Measurements from ENCODE around the gene KCTD21.

The KCTD21 gene

DNA sequence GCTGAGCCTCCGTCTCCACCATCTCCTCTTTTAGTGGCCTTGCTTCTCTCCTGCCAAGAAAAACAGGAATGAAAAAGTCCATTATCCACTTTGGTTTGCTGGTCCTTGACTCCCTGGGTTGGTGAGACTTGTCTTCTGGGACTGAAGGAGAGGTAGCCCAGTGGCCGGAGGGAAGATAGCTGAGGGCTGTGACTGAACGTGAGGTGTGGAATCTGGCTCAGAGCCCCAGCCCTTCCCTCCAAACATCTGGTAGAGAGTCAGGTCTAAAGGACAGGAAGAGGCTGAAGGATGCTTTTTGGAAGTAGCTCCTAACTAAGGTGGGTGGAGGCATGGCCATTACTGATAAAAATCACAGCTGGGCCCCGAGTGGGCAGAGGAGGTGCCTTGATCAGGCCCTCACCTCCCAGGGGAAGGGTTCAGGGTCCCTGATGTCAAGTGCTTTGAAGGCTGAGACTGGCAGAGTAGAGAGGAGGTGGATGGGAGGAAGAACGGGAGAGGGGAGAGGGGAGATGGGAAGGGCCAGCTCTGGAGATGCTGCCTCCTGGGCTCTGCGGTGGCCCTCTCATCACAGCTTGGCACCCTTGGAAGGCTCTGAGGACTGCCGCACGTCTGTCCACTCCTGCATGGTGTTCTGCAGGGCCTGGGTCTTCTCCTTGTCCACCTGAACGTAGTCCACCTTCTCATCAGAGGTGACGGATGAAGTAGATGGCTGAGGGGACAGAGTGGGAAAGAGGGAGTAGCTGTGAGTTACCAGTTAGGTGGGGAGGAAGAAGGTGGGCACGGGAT is 30.5 kb upstream of the KCTD21 start:
- no peaks in the 10 kb centered on the region; the same call in 1 of the 2 replicates for H3K36me3 ChIP-seq (ENCODE audit: insufficient read depth, low read length)
- no peaks in the 10 kb centered on the region for H3K79me2 ChIP-seq (ENCODE audit: insufficient read depth, low read length)
- no peaks in the 10 kb centered on the region for H3K4me1 ChIP-seq (ENCODE audit: insufficient read depth, low read length, poor library complexity, severe bottlenecking)
- H3K4me3 ChIP-seq (ENCODE audit: low read length, poor library complexity, severe bottlenecking), result no peak overlapping the region
- H3K9me2 ChIP-seq (replicated peaks; ENCODE audit: low read depth, low read length), result no peaks in the 10 kb centered on the region
- H3F3A ChIP-seq (ENCODE audit: low read depth), result no peaks in the 10 kb centered on the region
- no peak overlapping the region for H3K9ac ChIP-seq (ENCODE audit: low read depth, low read length, poor library complexity, severe bottlenecking)
- H2AFZ ChIP-seq (ENCODE audit: low read length), result no peak overlapping the region
- no peaks in the 10 kb centered on the region for H3K27me3 ChIP-seq (ENCODE audit: insufficient read depth, low read length, poor library complexity, severe bottlenecking)
- H4K20me1 ChIP-seq (ENCODE audit: insufficient read depth, low read length, poor library complexity, severe bottlenecking), result no peaks in the 10 kb centered on the region
- H3K4me2 ChIP-seq (ENCODE audit: low read depth, low read length, poor library complexity, severe bottlenecking), result no peak overlapping the region
- TF ChIP-seq, protein P1, sequence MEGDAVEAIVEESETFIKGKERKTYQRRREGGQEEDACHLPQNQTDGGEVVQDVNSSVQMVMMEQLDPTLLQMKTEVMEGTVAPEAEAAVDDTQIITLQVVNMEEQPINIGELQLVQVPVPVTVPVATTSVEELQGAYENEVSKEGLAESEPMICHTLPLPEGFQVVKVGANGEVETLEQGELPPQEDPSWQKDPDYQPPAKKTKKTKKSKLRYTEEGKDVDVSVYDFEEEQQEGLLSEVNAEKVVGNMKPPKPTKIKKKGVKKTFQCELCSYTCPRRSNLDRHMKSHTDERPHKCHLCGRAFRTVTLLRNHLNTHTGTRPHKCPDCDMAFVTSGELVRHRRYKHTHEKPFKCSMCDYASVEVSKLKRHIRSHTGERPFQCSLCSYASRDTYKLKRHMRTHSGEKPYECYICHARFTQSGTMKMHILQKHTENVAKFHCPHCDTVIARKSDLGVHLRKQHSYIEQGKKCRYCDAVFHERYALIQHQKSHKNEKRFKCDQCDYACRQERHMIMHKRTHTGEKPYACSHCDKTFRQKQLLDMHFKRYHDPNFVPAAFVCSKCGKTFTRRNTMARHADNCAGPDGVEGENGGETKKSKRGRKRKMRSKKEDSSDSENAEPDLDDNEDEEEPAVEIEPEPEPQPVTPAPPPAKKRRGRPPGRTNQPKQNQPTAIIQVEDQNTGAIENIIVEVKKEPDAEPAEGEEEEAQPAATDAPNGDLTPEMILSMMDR (conservative IDR thresholded peaks at IDR 0.05; ENCODE audit: low read length), result no peak
- TF ChIP-seq EZH2phosphoT487 (IDR thresholded peaks at IDR 0.05; ENCODE audit: borderline replicate concordance), result no peak
- H3K9me3 ChIP-seq (ENCODE audit: insufficient read depth, low read depth, low read length), result no peaks in the 10 kb centered on the region

DNA sequence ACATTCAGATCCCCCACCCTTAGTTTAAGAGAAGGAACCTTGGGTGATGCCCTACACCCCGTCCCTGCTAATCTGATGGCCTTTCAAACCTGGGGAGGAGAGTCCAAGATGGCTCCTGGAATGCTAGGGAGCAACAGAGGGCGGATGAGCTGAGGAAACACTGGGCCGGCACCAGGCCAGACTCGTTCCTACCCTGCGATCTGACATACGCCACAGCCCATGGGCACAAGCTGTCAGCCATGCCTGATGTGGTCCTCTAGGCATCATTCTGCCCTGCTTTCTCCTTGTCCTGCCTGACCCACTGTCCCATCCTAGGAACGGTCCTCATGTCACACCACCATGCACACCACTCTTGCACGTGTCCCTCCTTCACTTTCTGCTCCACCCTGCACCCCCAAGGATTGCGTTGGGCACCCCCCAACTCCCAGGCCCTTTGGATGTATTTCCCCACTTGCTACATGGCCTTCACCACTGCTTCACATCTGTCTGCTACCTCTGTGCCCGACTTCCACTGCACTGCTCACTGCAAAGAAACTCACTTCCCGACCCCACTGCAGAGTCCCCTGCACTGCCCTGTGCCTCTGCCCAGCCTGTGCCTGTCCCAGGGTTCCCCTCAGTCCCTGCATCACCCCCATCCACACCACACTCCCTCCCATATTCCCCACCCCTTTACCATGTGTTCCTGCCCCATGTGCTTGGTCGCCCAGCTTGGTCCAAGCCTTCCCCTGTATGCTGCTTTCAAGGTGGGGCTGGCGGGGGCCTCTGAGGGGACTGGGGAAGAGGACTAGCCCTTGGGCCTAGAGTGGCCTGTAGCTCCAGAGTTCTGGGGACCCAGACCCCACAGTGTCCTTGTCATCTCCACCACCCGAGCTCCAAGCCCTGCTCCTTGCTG is 29.5 kb upstream of the KCTD21 start:
- H3K27me3 ChIP-seq (ENCODE audit: insufficient read depth, low read length, poor library complexity, severe bottlenecking), result no peaks in the 10 kb centered on the region
- H3K9me2 ChIP-seq (replicated peaks; ENCODE audit: low read depth, low read length), result no peaks in the 10 kb centered on the region
- no peak overlapping the region for H3K4me3 ChIP-seq (ENCODE audit: low read length, poor library complexity, severe bottlenecking)
- H3K79me2 ChIP-seq (ENCODE audit: insufficient read depth, low read length), result no peaks in the 10 kb centered on the region
- H2AFZ ChIP-seq (ENCODE audit: low read length), result no peak overlapping the region
- H3K4me1 ChIP-seq (ENCODE audit: insufficient read depth, low read length, poor library complexity, severe bottlenecking), result no peaks in the 10 kb centered on the region
- TF ChIP-seq, protein P1 (conservative IDR thresholded peaks at IDR 0.05; ENCODE audit: low read length), result no peak
- TF ChIP-seq EZH2phosphoT487 (IDR thresholded peaks at IDR 0.05; ENCODE audit: borderline replicate concordance), result no peak
- H3F3A ChIP-seq (ENCODE audit: low read depth), result no peaks in the 10 kb centered on the region
- no peaks in the 10 kb centered on the region for H4K20me1 ChIP-seq (ENCODE audit: insufficient read depth, low read length, poor library complexity, severe bottlenecking)
- H3K9me3 ChIP-seq (ENCODE audit: insufficient read depth, low read depth, low read length), result no peaks in the 10 kb centered on the region
- H3K4me2 ChIP-seq (ENCODE audit: low read depth, low read length, poor library complexity, severe bottlenecking), result no peak overlapping the region
- H3K9ac ChIP-seq (ENCODE audit: low read depth, low read length, poor library complexity, severe bottlenecking), result no peak overlapping the region
- no peaks in the 10 kb centered on the region; the same call in 1 of the 2 replicates for H3K36me3 ChIP-seq (ENCODE audit: insufficient read depth, low read length)

DNA sequence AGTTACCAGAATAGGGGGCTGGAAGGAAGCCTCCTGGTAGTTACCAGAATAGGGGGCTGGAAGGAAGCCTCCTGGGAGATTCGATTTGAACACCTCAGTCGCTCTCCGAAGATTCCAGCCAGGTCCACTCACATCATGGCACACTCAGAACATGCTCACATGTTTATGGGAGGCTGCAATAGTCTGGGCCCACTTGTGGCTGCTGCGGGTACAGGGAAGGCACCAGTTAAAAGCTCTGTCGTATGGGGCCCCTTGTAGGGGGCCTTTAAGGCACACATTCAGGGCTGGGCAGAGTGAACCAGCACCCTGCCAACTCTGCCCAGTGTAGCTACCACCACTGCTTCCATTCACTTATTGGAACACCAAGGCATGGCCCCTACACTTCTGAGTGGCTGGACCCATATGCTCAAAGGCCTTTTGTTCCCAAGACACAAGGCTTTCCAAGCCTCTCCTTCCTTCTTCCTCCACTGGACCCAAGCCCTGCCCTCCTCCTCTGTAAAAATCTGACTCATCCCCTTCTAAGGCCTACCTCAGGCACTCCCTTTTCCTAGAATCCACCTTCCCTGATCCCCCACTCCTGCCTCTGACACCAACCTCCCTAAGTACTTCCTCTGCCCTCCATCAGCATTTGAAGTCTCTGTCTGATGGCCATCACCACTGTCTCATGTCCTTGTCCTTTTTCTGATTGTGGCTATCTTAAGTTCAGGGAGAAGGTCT is 28.3 kb upstream of the KCTD21 start:
- Histone ChIP-seq H3K4me3 (ENCODE audit: low read length, poor library complexity, severe bottlenecking) (no peak overlapping the region), H3K36me3 (ENCODE audit: insufficient read depth, low read length) (no peaks in the 10 kb centered on the region; the same call in 1 of the 2 replicates), H3K9ac (ENCODE audit: low read depth, low read length, poor library complexity, severe bottlenecking) (no peak overlapping the region), H3K4me1 (ENCODE audit: insufficient read depth, low read length, poor library complexity, severe bottlenecking) (no peaks in the 10 kb centered on the region), H3K9me2 (replicated peaks; ENCODE audit: low read depth, low read length) (no peaks in the 10 kb centered on the region), H3K4me2 (ENCODE audit: low read depth, low read length, poor library complexity, severe bottlenecking) (no peak overlapping the region), H2AFZ (ENCODE audit: low read length) (no peak overlapping the region), H3F3A (ENCODE audit: low read depth) (no peaks in the 10 kb centered on the region), H3K79me2 (ENCODE audit: insufficient read depth, low read length) (no peaks in the 10 kb centered on the region), H3K9me3 (ENCODE audit: insufficient read depth, low read depth, low read length) (no peaks in the 10 kb centered on the region), H3K27me3 (ENCODE audit: insufficient read depth, low read length, poor library complexity, severe bottlenecking) (no peaks in the 10 kb centered on the region), H4K20me1 (ENCODE audit: insufficient read depth, low read length, poor library complexity, severe bottlenecking) (no peaks in the 10 kb centered on the region)
- TF ChIP-seq, protein P1 (conservative IDR thresholded peaks at IDR 0.05; ENCODE audit: low read length), result no peak
- no peak for TF ChIP-seq EZH2phosphoT487 (IDR thresholded peaks at IDR 0.05; ENCODE audit: borderline replicate concordance)

Data from Loucy (cell line).